ENCODE results near the gene LMNTD1.

Gene LMNTD1

GRCh38 chr12:25552681-25553080 is 402 bp downstream of the LMNTD1 start:
- DNase-seq (ENCODE audit: low read depth): peak; percentile 22

GRCh38 chr12:25550186-25550585 is 2.9 kb downstream of the LMNTD1 start:
- no peak for DNase-seq (ENCODE audit: low read depth)

GRCh38 chr12:25549120-25549519 is 4.0 kb downstream of the LMNTD1 start:
- no peak for DNase-seq (ENCODE audit: low read depth)

GRCh38 chr12:25546318-25546717 is 6.8 kb downstream of the LMNTD1 start:
- no peak for DNase-seq (ENCODE audit: low read depth)

- DNase-seq (ENCODE audit: low read depth): no peak
Measured at GRCh38 chr12:25533150-25533549, 19.9 kb downstream of the LMNTD1 start.

- no peak for DNase-seq (ENCODE audit: low read depth)
Measured at GRCh38 chr12:25531502-25532052, 21.5 kb downstream of the LMNTD1 start.

- no peak for DNase-seq (ENCODE audit: low read depth)
Measured at GRCh38 chr12:25529738-25530137, 23.3 kb downstream of the LMNTD1 start.

- DNase-seq (ENCODE audit: low read depth): no peak
Measured at GRCh38 chr12:25526778-25527177, 26.3 kb downstream of the LMNTD1 start.

- no peak for DNase-seq (ENCODE audit: low read depth)
Measured at GRCh38 chr12:25524366-25524765, 28.7 kb downstream of the LMNTD1 start.

- no peak for DNase-seq (ENCODE audit: low read depth)
Measured at GRCh38 chr12:25521625-25522256, 31.3 kb downstream of the LMNTD1 start.

GRCh38 chr12:25518512-25518911 is 34.6 kb downstream of the LMNTD1 start:
- DNase-seq (ENCODE audit: low read depth): no peak

GRCh38 chr12:25504744-25505143 is 48.3 kb downstream of the LMNTD1 start:
- DNase-seq (ENCODE audit: low read depth): no peak

GRCh38 chr12:25503666-25504065 is 49.4 kb downstream of the LMNTD1 start:
- DNase-seq (ENCODE audit: low read depth): no peak

- DNase-seq (ENCODE audit: low read depth): no peak
Measured at GRCh38 chr12:25502596-25502995, 50.5 kb downstream of the LMNTD1 start.

GRCh38 chr12:25502118-25502517 is 51.0 kb downstream of the LMNTD1 start:
- no peak for DNase-seq (ENCODE audit: low read depth)

- DNase-seq (ENCODE audit: low read depth): no peak
Measured at GRCh38 chr12:25501549-25501948, 51.5 kb downstream of the LMNTD1 start.

- DNase-seq (ENCODE audit: low read depth): no peak
Measured at GRCh38 chr12:25500651-25501050, 52.4 kb downstream of the LMNTD1 start.

GRCh38 chr12:25497021-25497420 is 56.1 kb downstream of the LMNTD1 start:
- DNase-seq (ENCODE audit: low read depth): no peak

GRCh38 chr12:25496098-25496587 is 56.9 kb downstream of the LMNTD1 start:
- no peak for DNase-seq (ENCODE audit: low read depth)

- peak; percentile 20 for DNase-seq (ENCODE audit: low read depth)
Measured at GRCh38 chr12:25495331-25496097, 57.6 kb downstream of the LMNTD1 start.

GRCh38 chr12:25494926-25495325 is 58.2 kb downstream of the LMNTD1 start:
- DNase-seq (ENCODE audit: low read depth): no peak

- DNase-seq (ENCODE audit: low read depth): no peak
Measured at GRCh38 chr12:25493682-25494081, 59.4 kb downstream of the LMNTD1 start.

Measured in GM04503 (cell line).